GM18508 (cell line): ENCODE results near the gene SEMA4D.
"Not testable (repeated sequence)": the region's sequence is repeated elsewhere in the genome, so short reads cannot be mapped to it uniquely, and the experiment has no call there.

ENCODE experiments used
- ATAC-seq: cut with Tn5 transposase; IDR thresholded peaks from one replicate; pipeline ENCODE4 v1.9.1; 2021; ENCODE audit warnings: moderate number of reproducible peaks; ENCODE audit not compliant: insufficient read depth, unreplicated experiment

The SEMA4D gene

GRCh38 chr9:89484475-89485404 lies 13.2 kb downstream of the SEMA4D start:
- ATAC-seq: no peak

- no peak for ATAC-seq
Measured at GRCh38 chr9:89483592-89484474, 14.1 kb downstream of the SEMA4D start.

- ATAC-seq: no peak
Measured at GRCh38 chr9:89482901-89483361, 15.0 kb downstream of the SEMA4D start.

GRCh38 chr9:89482056-89482851 lies 15.7 kb downstream of the SEMA4D start:
- ATAC-seq: no peak

- no peak for ATAC-seq
Measured at GRCh38 chr9:89481538-89481915, 16.4 kb downstream of the SEMA4D start.

GRCh38 chr9:89480825-89481537 lies 16.9 kb downstream of the SEMA4D start:
- no peak for ATAC-seq

- ATAC-seq: not testable (repeated sequence)
Measured at GRCh38 chr9:89480372-89480771, 17.5 kb downstream of the SEMA4D start.

- not testable (repeated sequence) for ATAC-seq
Measured at GRCh38 chr9:89479669-89480011, 18.3 kb downstream of the SEMA4D start.

- no peak for ATAC-seq
Measured at GRCh38 chr9:89478821-89479668, 18.9 kb downstream of the SEMA4D start.

GRCh38 chr9:89477811-89478630 lies 19.9 kb downstream of the SEMA4D start:
- ATAC-seq: no peak

GRCh38 chr9:89477384-89477783 lies 20.5 kb downstream of the SEMA4D start:
- ATAC-seq: no peak

GRCh38 chr9:89476546-89476945 lies 21.4 kb downstream of the SEMA4D start:
- no peak for ATAC-seq

- ATAC-seq: no peak
Measured at GRCh38 chr9:89475891-89476440, 21.9 kb downstream of the SEMA4D start.

- no peak for ATAC-seq
Measured at GRCh38 chr9:89474939-89475338, 23.0 kb downstream of the SEMA4D start.

- ATAC-seq: no peak
Measured at GRCh38 chr9:89473762-89474469, 24.0 kb downstream of the SEMA4D start.

GRCh38 chr9:89471796-89472320 lies 26.1 kb downstream of the SEMA4D start:
- ATAC-seq: not testable (repeated sequence)

GRCh38 chr9:89471390-89471789 lies 26.5 kb downstream of the SEMA4D start:
- ATAC-seq: no peak
